ENCODE measurements around the gene RPGRIP1. TPM values are rescaled to one million over a fixed set of nuclear protein-coding genes. Genes with fewer than 3 reads are reported as not detected.

RPGRIP1 gene
- 0.05 TPM in 1 of 2 replicates, not detected in the other for total RNA-seq

GRCh38 chr14:21279783-21280182 lies at the start of gene RPGRIP1:
Gene RPGRIP1, plus strand, starts transcription at chr14:21280083. Its CDS starts 7,894 bp downstream, at chr14:21287977.

GRCh38 chr14:21269252-21270046 lies 10.4 kb upstream of the RPGRIP1 start, which contains the start of gene HNRNPC:
Gene HNRNPC, minus strand, starts transcription at chr14:21269442. Its CDS starts 35,249 bp downstream, at chr14:21234193.

Other genes starting within 250 kb of the RPGRIP1 start
- not detected in 2 replicates for gene TPPP2, start 249.9 kb upstream of the RPGRIP1 start, total RNA-seq
- not detected in 2 replicates for gene RNASE13, start 245.3 kb upstream of the RPGRIP1 start, total RNA-seq
- gene RNASE7, start 237.7 kb upstream of the RPGRIP1 start, total RNA-seq: not detected in 2 replicates
- not detected in 2 replicates for gene RNASE8, start 222.3 kb upstream of the RPGRIP1 start, total RNA-seq
- gene ARHGEF40, start 209.8 kb upstream of the RPGRIP1 start, total RNA-seq: 4.5 and 6.0 TPM in 2 replicates
- 7.1 and 14.8 TPM in 2 replicates for gene ZNF219, start 181.4 kb upstream of the RPGRIP1 start, total RNA-seq
- gene TMEM253, start 179.0 kb upstream of the RPGRIP1 start, total RNA-seq: not detected in 2 replicates
- not detected in 2 replicates for gene OR5AU1, start 124.0 kb upstream of the RPGRIP1 start, total RNA-seq
- 903 and 941 TPM in 2 replicates for gene HNRNPC, start 10.6 kb upstream of the RPGRIP1 start, total RNA-seq
- 64.9 and 66.9 TPM in 2 replicates for gene SUPT16H, start 103.9 kb downstream of the RPGRIP1 start, total RNA-seq
- 34.9 and 38.7 TPM in 2 replicates for gene CHD8, start 176.0 kb downstream of the RPGRIP1 start, total RNA-seq
- gene RAB2B, start 196.9 kb downstream of the RPGRIP1 start, total RNA-seq: 11.8 and 12.6 TPM in 2 replicates
- 30.4 and 36.6 TPM in 2 replicates for gene TOX4, start 197.1 kb downstream of the RPGRIP1 start, total RNA-seq
- gene METTL3, start 231.3 kb downstream of the RPGRIP1 start, total RNA-seq: 51.6 and 53.6 TPM in 2 replicates
- 0.20 TPM in 2 replicates for gene SALL2, start 246.3 kb downstream of the RPGRIP1 start, total RNA-seq